HUES48 (cell line): Measurements from ENCODE around the gene UVRAG.

Source experiments
- H3K27ac ChIP-seq: one replicate; pipeline ENCODE4 v1.7.0; 2013; ENCODE audit warnings: low read depth, low read length, inconsistent platforms
- H3K27me3 ChIP-seq: 2 replicates; pipeline ENCODE4 v1.6.1; 2013; ENCODE audit warnings: mild to moderate bottlenecking, low read length; ENCODE audit not compliant: control insufficient read depth, insufficient read depth
- H3K36me3 ChIP-seq: 2 replicates; pipeline ENCODE4 v1.6.1; 2013; ENCODE audit warnings: low read length; ENCODE audit not compliant: control insufficient read depth, insufficient read depth
- H3K4me1 ChIP-seq: 2 replicates; pipeline ENCODE4 v1.6.1; 2013; ENCODE audit warnings: mild to moderate bottlenecking, low read length; ENCODE audit not compliant: control insufficient read depth, insufficient read depth
- H3K4me3 ChIP-seq: 2 replicates; pipeline ENCODE4 v1.5.1; 2013; ENCODE audit warnings: mild to moderate bottlenecking, low read depth, low read length
- H3K9ac ChIP-seq: 2 replicates; pipeline ENCODE4 v1.6.1; 2013; ENCODE audit warnings: mild to moderate bottlenecking, low read depth, low read length, moderate library complexity
- H3K9me3 ChIP-seq: 2 replicates; pipeline ENCODE4 v1.6.1; 2013; ENCODE audit warnings: low read length; ENCODE audit not compliant: control insufficient read depth, insufficient read depth

The UVRAG gene

DNA sequence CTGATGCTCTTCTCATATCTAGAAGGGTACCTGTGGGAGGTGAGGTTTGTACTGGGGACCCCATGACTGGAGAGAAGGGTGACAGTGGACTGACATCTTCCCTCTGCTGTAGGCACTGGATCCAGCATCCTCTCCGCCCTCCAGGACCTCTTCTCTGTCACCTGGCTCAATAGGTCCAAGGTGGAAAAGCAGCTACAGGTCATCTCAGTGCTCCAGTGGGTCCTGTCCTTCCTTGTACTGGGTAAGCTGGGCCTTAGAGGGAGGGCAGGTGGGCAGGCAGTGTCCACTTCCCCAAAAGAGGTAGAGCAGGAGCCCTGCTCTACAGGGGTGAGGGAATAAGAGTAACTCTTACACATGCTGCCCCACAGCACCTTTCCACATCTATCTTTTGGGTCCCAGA is 30.5 kb upstream of the UVRAG start:
- Histone ChIP-seq H3K9ac (no peak overlapping the region), H3K4me1 (no peaks in the 10 kb centered on the region), H3K4me3 (no peak overlapping the region), H3K9me3 (no peaks in the 10 kb centered on the region), H3K27ac (no peak overlapping the region), H3K27me3 (no peaks in the 10 kb centered on the region), H3K36me3 (no peaks in the 10 kb centered on the region)

DNA sequence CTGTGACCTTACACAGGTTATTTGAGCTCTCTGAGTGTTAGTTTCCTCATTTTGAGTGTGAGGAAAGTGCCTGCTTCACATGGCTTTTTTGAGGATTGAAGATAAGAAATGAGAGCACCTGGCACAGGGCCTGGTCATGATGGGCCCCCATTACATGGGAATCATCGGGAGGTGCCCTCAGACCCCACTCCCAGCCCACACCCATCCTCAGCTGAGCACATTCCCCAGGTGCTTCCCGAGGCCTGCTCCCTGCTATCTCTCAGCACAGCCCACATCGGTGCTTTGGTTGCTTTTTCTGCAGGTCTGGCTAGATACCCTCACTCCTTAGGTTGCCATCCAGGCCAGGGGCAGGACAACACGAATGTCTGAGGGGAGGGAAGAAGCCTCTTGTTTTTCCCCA is 29.8 kb upstream of the UVRAG start:
- Histone ChIP-seq H3K9me3 (no peaks in the 10 kb centered on the region), H3K27ac (no peak overlapping the region), H3K4me1 (no peaks in the 10 kb centered on the region), H3K9ac (no peak overlapping the region), H3K27me3 (no peaks in the 10 kb centered on the region), H3K36me3 (no peaks in the 10 kb centered on the region), H3K4me3 (no peak overlapping the region)

DNA sequence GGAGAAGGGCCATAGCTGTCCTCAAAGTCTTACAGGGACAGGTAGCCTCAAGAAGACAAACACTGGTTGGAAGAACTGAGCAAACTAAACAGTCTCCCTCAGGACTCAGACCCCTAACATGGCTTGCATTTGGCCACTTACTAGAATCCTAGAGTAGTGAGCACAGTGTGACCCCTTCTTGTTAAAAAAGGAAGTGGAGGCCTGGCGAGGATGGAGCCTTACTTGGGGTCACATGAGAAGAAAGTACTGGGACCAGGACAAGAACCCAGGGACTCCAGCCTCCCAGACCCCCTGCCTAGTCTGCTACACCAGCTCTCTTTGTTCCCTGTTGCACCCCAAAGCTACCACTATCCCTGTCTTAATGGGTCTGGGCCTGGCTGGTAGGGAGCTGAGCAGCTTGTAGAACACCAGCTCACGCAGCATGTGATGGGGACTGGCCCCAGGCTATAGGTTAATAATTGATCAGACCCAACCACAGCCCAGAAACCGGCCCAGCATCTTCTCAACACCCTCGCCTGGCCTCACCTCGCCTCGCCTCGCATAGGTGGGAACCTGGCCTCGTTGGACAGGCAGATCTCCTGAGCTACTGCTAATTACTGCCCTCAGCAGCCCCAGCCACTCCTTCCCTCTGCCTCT is 28.8 kb upstream of the UVRAG start:
- no peak overlapping the region for H3K9ac ChIP-seq
- no peak overlapping the region for H3K27ac ChIP-seq
- no peaks in the 10 kb centered on the region for H3K4me1 ChIP-seq
- H3K4me3 ChIP-seq = no peak overlapping the region
- no peaks in the 10 kb centered on the region for H3K36me3 ChIP-seq
- H3K9me3 ChIP-seq = no peaks in the 10 kb centered on the region
- H3K27me3 ChIP-seq = no peaks in the 10 kb centered on the region

DNA sequence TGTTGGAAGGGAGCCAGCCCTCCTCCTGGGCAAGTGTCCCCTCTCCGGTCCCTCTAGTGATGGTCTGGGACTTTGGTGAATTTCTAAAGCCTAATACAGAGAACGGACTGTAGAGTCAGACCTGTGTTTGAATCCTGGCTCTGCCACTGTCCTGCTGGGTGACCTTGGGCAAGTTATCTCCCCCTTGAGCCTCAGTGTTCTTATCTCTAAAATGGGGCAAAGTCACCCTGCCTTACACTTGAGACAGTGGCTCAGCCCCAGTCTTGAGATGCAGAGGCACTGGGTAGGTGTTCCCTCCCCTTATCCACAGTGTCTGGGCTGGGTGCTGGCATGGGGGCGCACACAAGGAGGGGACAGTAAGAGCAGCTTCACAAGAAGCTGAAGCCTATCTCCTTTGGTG is 25.5 kb upstream of the UVRAG start:
- Histone ChIP-seq H3K27me3 (no peaks in the 10 kb centered on the region), H3K9ac (no peak overlapping the region), H3K4me1 (no peaks in the 10 kb centered on the region), H3K36me3 (no peaks in the 10 kb centered on the region), H3K4me3 (no peak overlapping the region), H3K9me3 (no peaks in the 10 kb centered on the region), H3K27ac (no peak overlapping the region)

DNA sequence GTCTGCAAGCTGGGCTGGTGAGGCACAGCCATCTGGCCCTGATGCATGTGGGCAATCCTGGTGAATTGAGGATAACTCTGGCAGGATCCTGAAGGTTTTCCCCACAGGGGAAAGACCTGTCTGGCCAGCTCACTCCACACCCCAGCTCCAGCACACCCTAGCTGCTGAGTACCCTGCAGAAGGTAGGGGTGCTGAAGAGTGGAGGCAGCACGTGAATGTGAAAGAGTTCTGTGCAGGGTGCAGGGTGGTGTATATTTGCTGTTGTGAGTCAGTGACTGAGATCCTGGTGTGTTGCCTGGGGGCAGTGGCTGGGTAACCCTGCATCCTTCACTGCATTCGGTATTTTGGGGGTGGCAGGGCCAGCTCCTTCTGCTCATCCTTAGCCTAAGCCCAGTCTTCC is 24.0 kb upstream of the UVRAG start:
- Histone ChIP-seq H3K4me1 (no peaks in the 10 kb centered on the region), H3K36me3 (no peaks in the 10 kb centered on the region), H3K9ac (no peak overlapping the region), H3K27me3 (no peaks in the 10 kb centered on the region), H3K9me3 (no peaks in the 10 kb centered on the region), H3K4me3 (no peak overlapping the region), H3K27ac (no peak overlapping the region)

DNA sequence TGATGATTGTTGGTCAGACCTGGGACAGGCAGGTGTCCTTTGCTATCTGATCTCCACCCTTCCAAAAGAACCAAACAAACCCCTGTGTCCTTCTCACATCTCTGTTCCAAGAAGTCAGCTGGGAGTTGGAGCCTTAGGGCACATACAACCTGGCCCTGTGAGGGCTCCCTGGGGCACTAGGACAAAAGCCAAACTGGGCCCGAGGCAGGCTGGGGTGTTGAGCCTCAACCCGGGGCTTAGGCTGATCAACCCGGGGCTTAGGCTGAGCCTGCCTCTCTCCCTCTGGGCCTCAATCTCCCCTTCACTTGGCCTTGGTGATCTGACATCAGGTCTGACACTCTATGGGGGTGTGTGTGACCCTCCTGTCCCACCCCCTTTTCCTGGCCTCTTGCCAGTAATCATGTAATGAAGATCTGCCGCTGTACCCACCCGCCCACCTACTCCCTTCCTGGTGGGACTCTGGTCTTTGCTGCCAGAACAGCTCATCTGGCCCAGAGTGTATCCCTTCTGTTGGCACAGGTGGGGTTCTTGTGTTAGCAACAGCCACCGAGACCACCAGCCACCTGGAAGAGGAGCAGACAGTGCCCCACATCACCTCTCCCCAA is 22.8 kb upstream of the UVRAG start:
- H3K36me3 ChIP-seq = no peaks in the 10 kb centered on the region

DNA sequence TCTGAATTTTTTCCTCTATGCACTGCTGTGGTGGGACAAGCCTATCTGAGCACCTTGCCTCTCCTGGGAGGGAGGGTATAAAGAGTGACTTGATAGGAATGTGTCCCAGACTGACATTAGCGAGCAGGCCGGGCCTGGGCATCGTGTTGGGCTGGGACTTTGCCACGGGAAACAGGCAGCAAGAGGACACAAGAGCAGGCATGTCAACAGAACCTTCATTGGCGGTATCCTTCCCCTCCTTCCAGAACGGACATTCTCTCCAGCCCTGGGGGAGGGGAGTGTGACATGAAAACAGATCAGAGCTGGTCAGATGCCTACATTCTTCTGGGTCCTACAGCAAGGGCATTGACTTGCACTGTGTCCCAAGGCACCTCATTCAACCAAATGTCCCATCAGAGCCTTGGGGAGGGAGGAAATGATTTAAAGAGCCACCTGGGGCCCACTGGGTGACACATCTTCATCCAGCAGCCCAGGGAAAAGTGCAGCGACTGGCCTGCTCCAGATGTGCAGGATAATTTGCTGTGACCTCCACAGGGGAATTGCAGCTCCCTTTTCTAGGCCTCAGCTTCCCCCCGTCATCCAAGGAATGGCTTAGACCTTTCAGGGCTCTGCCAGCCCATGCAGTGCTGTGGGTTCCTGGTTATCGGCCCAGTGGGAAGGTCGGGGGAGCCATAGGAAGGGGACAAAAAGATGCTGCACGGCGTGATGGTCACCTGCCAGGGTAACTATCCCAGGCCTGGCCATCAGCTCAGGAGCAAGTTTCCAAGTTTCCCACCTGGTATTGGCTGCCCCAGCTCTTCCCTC is 21.8 kb upstream of the UVRAG start:
- Histone ChIP-seq H3K4me1 (no peaks in the 10 kb centered on the region), H3K9me3 (no peaks in the 10 kb centered on the region), H3K9ac (no peak overlapping the region), H3K27me3 (no peaks in the 10 kb centered on the region), H3K27ac (no peak overlapping the region), H3K36me3 (no peaks in the 10 kb centered on the region), H3K4me3 (no peak overlapping the region)

More for the DNA sequence above, 22.8 kb upstream of the UVRAG start:
- no peaks in the 10 kb centered on the region for H3K27me3 ChIP-seq
- no peak overlapping the region for H3K9ac ChIP-seq
- no peaks in the 10 kb centered on the region for H3K9me3 ChIP-seq
- no peaks in the 10 kb centered on the region for H3K4me1 ChIP-seq
- no peak overlapping the region for H3K27ac ChIP-seq
- H3K4me3 ChIP-seq = no peak overlapping the region

DNA sequence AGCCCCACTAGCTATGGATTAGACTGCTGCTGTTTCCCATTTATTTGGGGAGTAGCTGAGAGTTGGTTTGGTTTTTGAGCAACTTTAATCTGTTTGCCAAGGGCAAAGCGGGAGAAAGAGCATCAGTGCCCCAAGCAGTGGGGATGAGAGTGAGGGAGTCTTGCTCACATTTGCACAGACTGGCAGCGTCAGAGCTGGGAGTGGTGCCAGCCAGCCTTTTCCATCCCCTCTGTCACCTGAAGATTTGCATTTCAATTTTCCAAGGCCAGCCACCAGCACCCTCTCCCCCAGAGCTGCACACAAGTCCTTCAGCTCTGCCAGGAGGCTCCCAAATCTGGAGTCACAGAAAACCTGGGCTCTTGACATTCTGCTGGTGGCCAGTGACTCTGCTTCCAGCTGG is 21.0 kb upstream of the UVRAG start:
- no peak overlapping the region for H3K4me3 ChIP-seq
- no peaks in the 10 kb centered on the region for H3K9me3 ChIP-seq
- H3K27me3 ChIP-seq = no peaks in the 10 kb centered on the region
- no peaks in the 10 kb centered on the region for H3K36me3 ChIP-seq
- no peaks in the 10 kb centered on the region for H3K4me1 ChIP-seq
- no peak overlapping the region for H3K27ac ChIP-seq
- H3K9ac ChIP-seq = no peak overlapping the region

DNA sequence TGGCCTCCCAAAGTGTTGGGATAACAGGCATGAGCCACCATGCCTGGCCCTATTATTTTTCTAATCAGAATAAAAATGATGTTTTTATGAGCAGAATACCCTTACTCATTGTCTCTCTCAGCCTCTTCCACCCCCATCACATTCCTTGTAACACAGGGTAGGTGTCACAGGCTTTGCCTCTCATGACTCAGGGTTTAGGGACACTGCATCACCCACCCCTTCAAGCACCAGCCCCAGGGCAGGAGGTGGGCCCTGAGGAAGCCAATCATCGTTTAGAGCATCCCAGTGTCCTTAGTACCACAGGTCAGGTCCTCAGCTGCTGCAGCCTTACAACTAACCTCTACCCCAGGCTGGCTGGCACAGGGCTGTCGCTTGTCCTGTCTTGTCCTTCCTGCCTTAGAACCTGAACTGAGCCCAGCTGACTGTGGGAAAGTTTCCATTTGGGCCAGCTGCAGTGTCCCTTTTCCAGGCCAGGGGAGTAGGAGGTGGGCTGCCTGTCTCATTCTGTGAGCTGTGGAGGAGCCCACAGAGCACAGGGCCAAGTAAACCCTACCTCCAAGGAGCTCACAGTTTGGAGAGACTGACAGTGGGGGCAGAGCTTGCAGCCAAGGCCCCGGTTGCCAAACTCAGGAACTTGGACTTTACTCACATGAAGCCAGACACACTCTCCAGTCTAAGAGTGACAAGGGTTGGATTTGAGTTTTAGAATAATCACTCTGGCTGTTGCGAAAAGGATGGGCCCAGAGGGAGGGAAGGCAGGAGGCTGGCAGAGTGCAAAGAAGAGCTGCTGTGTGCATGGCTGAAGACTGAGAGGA is 19.5 kb upstream of the UVRAG start:
- H3K4me1 ChIP-seq = no peaks in the 10 kb centered on the region
- no peaks in the 10 kb centered on the region for H3K36me3 ChIP-seq
- H3K27me3 ChIP-seq = no peaks in the 10 kb centered on the region
- H3K9ac ChIP-seq = no peak overlapping the region
- no peak overlapping the region for H3K27ac ChIP-seq
- no peaks in the 10 kb centered on the region for H3K9me3 ChIP-seq
- no peak overlapping the region for H3K4me3 ChIP-seq

DNA sequence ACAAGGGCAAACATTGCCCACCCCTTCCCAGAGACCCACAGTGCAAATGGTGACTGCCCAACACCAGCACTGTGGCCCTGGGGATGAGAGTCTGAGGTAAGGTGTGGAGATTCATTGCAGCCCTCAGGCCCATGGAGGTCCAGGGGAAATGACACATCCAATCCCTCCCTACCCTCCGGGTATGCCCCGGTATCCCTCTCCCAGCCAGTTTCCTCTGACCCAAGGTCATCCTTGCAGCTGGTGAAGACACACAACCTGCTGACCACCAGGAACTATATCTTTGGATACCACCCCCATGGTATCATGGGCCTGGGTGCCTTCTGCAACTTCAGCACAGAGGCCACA is 18.9 kb upstream of the UVRAG start:
- H3K9ac ChIP-seq = no peak overlapping the region
- H3K27me3 ChIP-seq = no peaks in the 10 kb centered on the region
- H3K36me3 ChIP-seq = no peaks in the 10 kb centered on the region
- no peak overlapping the region for H3K27ac ChIP-seq
- no peaks in the 10 kb centered on the region for H3K9me3 ChIP-seq
- H3K4me1 ChIP-seq = no peaks in the 10 kb centered on the region
- no peak overlapping the region for H3K4me3 ChIP-seq

DNA sequence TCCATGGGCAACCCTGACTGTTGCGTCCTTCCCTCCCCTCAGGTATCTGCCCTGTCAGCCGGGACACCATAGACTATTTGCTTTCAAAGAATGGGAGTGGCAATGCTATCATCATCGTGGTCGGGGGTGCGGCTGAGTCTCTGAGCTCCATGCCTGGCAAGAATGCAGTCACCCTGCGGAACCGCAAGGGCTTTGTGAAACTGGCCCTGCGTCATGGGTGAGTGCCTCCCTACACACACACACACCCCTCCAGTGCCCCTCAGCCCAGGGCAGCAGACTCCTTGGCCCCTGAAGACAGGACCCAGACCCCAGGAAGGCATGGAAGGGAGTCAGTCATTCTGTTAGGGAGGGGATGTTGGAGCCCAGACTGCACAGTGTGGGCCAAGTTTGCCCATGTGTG is 17.9 kb upstream of the UVRAG start:
- H3K27me3 ChIP-seq = no peaks in the 10 kb centered on the region
- no peak overlapping the region for H3K4me3 ChIP-seq
- no peak overlapping the region for H3K9ac ChIP-seq
- no peaks in the 10 kb centered on the region for H3K4me1 ChIP-seq
- no peaks in the 10 kb centered on the region for H3K36me3 ChIP-seq
- no peaks in the 10 kb centered on the region for H3K9me3 ChIP-seq
- H3K27ac ChIP-seq = no peak overlapping the region
